ENCODE measurements around the gene PTPN18.

Gene PTPN18

DNA sequence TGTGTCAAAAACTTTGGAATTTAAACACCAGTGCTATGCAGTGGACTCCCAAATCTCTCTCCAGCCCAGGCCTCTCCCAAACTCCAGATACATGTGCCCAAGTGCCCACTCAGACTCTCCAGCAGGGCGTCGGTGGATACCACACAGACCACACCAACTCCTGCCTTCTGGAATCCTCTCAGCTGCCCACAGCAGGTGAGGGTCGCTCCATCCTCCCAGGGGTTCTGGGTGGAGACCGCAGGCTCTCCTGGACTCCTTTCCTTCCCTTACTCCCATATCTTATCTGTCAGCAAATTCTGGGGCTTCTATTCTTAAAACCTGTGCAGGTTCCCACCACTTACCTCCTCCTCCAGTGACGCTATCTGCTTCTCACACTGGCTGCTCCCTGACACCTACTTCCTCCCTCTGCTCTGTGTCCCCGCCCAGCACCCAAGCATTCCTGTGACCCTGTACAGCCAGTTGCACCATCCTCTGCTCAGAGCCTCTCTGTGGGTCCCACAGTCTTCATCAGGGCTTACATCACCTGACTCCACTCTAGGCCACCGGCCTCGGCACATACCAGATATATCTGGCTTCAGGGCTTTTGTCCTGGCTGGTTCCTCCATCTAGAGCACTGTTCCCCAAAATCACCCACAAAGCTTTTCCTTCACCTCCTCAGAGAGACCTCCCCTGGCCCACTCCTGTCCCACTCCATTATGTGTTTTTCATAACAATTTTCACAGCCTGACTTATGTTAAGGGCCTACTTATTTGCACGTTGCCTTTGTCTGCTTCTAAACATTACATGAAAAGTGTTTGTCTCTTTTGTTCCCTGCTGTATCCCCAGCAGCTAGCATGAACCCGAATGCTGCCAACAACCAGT lies 15.7 kb upstream of the PTPN18 start:
- no peak for DNase-seq (ENCODE audit: low read depth in 2 of 2)

DNA sequence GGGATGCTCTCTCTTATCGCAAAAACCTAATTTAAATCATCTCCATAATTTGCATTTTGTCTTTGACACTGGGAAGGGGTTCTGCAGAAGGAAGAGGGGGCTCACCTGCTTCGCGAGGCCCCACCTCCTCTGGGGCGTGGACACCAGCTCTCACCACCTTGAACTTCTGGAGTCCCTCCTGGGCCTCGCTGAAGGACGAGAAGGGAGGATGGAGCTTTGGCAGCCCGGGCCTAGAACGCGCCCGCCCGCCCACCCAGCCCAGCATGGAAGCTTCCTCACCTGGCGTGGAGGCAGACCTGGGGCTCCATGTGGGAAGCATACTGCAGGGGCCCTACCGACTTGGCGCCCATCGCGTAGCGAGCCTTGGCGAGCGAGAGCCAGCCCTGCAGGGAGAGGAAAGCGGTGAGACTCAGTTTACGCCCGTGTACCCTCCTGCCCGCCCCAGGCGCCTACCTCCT lies 14.3 kb upstream of the PTPN18 start:
- no peak for DNase-seq (ENCODE audit: low read depth in 2 of 2)

DNA sequence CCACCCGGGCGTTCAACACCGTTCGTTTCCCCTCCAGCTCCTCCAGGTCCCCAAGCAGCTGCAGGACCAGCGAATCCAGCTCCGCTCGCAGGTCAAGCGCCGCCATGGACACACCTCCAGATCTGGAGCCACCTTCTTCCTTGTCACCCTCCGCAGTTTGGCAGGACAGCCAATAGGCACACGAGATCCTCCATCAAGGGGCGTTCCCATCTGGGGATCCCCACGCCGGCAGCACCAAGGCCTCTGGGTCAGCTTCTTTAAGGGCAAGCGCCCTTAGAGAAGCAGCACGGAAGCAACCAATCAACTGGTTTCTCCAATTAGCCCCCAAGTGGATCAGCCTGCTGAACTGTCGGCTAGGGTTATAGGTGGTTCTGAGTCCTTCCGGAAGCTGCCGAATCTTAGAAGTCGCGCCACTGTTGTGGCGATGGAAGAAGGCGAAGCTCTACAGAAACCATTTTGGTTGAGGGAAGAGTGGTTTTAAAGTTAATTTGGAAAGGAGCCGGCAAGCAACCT lies 13.8 kb upstream of the PTPN18 start:
- DNase-seq (ENCODE audit: low read depth in 2 of 2) = peak; percentile 76

GRCh38 chr2:130342533-130343275 lies 13.2 kb upstream of the PTPN18 start, which contains the start of gene IMP4:
Gene IMP4, plus strand, starts transcription at chr2:130342897. Its CDS starts 36 bp downstream, at chr2:130342933.
- peak; percentile 89 to 94 for DNase-seq (ENCODE audit: low read depth in 2 of 2)

DNA sequence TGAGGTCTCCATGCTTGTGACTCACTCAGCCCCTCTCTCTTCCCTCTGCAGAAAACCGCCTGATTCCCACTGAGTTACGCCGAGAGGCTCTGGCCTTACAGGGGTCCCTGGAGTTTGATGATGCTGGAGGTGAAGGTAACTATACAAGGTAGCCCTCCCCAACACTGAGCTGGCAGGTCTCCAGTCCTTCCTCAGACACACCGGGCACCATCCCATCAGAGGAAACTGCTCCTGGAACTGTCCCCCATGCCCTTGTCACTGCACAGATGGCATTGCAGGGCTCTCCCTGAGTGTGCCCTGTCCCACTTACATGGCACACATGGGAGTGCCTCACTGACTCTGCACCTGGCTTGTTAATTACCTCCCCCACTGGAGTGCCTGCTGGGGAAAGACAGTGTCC lies 11.3 kb upstream of the PTPN18 start:
- no peak for DNase-seq (ENCODE audit: low read depth in 2 of 2)

- DNase-seq (ENCODE audit: low read depth in 2 of 2) = no peak
These were observed 10.8 kb upstream of the PTPN18 start for GRCh38 chr2:130345091-130345490.

DNA sequence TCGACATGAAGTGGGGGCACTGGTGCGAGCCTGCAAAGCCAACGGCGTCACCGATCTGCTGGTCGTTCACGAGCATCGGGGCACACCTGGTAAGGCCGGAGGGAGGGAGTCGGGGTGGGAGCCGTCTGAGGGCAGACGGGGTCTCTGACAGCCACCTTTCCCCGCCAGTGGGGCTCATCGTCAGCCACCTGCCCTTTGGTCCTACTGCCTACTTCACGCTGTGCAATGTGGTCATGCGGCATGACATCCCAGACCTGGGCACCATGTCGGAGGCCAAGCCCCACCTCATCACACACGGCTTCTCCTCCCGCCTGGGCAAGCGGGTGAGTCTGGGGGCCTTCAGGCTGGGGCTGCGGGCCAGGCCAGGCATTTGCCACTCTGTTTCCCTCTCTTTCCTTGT lies 10.2 kb upstream of the PTPN18 start:
- DNase-seq (ENCODE audit: low read depth in 2 of 2) = no peak

GRCh38 chr2:130346041-130346740 lies 9.7 kb upstream of the PTPN18 start:
- no peak for DNase-seq (ENCODE audit: low read depth in 2 of 2)

DNA sequence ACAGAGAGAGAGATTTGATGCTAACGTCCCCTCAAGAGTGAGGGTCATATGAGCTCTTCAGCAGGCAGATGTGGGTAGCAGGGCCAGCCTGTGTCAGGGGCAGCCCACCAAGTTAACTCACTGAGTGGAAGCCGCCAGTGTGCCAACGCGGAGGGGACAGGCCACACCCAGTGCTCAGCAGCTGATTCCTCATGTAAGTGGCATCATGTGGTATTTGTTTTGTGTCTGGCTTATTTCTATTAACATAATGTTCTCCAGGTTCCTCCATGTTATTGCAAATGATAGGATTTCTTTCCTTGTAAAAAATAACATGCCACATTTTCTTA lies 9.2 kb upstream of the PTPN18 start:
- no peak for DNase-seq (ENCODE audit: low read depth in 2 of 2)

DNA sequence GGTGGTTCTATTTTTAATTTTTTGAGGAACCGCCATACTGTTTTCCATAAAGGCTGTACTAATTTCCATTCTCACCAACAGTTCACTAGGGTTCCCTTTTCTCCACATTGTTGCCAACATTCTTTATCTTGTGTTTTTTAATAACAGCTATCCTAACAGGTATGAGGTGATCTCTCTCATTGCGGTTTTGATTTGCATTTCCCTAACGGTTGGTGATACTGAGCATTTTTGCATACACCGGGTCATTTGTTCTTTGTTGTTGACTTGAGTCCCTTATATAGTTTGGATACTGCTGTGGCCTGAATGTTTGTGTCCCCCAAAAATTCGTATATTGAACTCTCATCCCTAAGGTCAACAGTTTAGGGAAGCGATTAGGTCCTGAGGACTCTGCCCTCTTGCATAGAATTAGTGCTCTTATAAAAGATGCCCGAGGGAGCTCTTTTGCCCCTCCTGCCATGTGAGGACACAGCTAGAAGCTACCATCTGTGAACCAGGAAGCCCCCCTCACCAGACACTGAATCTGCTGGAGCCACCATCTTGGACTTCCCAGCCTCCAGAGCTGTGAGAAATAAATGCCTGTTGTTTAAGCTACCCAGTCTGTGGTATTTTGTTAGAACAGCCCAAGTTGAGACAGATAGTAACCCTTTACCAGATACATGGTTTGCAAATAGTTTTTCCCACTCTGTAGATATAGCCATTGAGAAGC lies 8.5 kb upstream of the PTPN18 start:
- no peak for DNase-seq (ENCODE audit: low read depth in 2 of 2)

- no peak for DNase-seq (ENCODE audit: low read depth in 2 of 2)
These were observed 6.7 kb upstream of the PTPN18 start for GRCh38 chr2:130349174-130349573.

GRCh38 chr2:130351711-130352110 lies 4.1 kb upstream of the PTPN18 start:
- DNase-seq (ENCODE audit: low read depth in 2 of 2) = no peak

- DNase-seq (ENCODE audit: low read depth in 2 of 2) = no peak
These were observed 3.6 kb upstream of the PTPN18 start for GRCh38 chr2:130352237-130352636.

DNA sequence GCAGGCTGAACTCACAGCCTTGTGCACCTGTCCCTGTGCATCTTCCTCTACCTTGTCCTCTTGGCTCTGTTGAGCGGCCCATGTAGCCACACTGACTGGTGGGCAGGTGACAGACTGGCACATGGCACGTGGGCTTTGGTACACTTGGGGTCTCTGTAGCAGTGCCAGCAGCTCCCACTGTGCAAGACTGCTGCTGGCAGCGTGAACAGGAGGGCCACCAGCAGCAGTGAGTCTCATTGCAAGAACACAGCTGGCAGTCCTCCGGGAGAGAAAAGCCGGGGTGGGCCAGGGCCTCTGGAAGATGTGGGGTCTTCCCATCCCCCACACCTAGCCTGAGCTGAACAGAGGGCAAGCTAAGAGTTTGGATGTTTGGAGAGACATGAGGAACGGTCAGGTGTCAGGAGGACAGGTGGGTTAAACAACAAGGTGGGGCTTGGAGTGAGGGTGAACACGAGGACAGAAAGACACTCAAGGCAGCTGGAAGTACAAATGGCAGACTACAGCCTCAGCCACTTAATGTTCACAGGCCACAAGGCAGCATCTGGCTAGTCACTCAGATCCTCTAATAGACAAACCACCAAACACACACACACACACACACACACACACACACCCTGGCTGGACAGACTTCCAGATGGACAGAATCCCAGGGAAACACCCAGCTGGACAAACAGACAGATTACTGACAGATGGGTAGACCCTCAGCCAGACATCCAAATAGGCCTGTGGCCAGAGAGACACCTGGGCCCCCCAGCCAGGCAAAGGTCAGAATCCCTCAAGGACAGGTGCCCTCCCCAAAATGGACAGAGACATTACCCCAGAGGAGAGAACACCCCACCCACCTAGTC lies 2.3 kb upstream of the PTPN18 start:
- DNase-seq (ENCODE audit: low read depth in 2 of 2) = no peak

- DNase-seq (ENCODE audit: low read depth in 2 of 2) = no peak
These were observed 1.8 kb upstream of the PTPN18 start for GRCh38 chr2:130354139-130354428.

GRCh38 chr2:130355172-130355577 lies 681 bp upstream of the PTPN18 start:
- DNase-seq (ENCODE audit: low read depth in 2 of 2) = no peak

GRCh38 chr2:130357864-130358263 lies 2.0 kb downstream of the PTPN18 start:
- DNase-seq (ENCODE audit: low read depth in 2 of 2) = no peak

DNA sequence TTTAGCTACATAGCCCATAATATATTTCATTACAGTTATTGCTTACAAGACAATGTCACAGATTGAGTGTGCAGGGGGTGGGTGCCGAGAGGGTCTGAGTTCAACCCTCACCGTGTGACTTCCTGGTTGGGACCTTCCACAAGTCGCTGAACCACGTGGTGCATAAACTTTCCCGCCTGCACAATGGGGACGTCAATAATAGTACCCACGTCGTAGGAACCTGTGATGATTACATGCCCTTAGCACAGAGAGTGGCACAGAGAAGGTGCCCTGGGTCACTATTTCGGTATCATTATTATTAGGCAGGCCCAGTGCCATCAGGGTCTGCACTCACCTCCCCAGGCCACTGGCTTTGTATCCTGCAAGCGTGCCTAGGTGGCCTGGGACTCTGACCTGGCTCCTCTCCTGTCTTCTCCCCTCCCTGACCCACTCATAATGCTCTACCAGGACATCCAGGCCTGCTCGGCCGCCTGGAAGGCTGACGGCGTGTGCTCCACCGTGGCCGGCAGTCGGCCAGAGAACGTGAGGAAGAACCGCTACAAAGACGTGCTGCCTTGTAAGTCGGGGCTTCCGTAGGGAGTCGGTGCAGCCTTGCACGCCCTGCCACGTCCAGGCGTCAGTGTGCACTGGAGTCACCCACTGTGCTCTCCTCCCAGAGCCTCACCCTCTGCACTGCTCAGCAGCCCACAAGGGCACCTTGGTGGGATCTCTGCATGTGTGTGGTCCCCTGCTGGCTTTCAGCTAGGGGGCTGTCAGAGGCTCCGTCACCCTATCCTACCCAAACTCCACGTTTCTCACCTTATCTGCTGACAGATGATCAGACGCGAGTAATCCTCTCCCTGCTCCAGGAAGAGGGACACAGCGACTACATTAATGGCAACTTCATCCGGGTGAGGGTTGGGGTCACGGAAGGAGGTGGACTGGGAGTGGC lies 2.8 kb downstream of the PTPN18 start:
- DNase-seq (ENCODE audit: low read depth in 2 of 2) = no peak

GRCh38 chr2:130359466-130359865 lies 3.6 kb downstream of the PTPN18 start:
- no peak for DNase-seq (ENCODE audit: low read depth in 2 of 2)

DNA sequence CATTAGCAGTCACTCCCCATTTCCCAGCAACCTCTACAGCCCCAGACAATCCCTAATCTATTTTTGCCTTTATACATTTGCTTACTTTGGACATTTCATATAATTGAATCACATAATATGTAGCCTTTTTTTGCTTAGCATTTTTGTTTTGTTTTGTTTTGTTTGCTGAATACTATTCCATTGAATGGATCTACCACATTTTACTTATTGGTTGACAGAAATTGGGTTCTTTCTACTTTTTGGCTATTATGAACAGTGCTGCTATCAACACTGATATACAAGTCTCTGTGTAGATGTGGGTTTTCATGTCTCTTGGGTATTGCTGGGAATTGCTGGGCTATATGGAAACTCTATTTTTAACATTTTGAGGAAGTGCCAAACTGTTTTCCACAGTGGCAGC lies 7.6 kb downstream of the PTPN18 start:
- DNase-seq (ENCODE audit: low read depth in 2 of 2) = no peak

All from stimulated activated CD8-positive, alpha-beta memory T cell treated with anti-CD3 and anti-CD28 coated beads, Interleukin-7, amount 100 ng/mL, for 4 hours (primary cell).